CD14-positive monocyte (primary cell): ENCODE measurements around the gene ITFG2. TPM values are rescaled to one million over a fixed set of nuclear protein-coding genes. Genes with fewer than 3 reads are reported as not detected.

Experiments used
- DNase-seq, 3 donors: peaks; one replicate each; pipeline ENCODE4 v3.0.0-alpha.2; 2011 to 2022
- H2AFZ ChIP-seq: 2 replicates; pipeline ENCODE4 v1.6.0; 2012; ENCODE audit warnings: mild to moderate bottlenecking, low read depth, low read length, inconsistent platforms; ENCODE audit not compliant: insufficient read depth, poor library complexity, severe bottlenecking
- H3K27ac ChIP-seq, 2 donors: 1 replicate in 1 of 2; 2 replicates in 1 of 2; pipeline ENCODE4 v1.5.1; 2012 to 2013; ENCODE audit warnings: low read length in 2 of 2, control low read depth in 1 of 2, inconsistent platforms in 1 of 2, low read depth in 1 of 2, mild to moderate bottlenecking in 1 of 2
- H3K27me3 ChIP-seq, 2 donors: one replicate each; pipeline versions ENCODE4 v1.6.0 to v1.6.1; 2011 to 2013; ENCODE audit warnings: low read length in 2 of 2; ENCODE audit not compliant: control insufficient read depth in 2 of 2, insufficient read depth in 2 of 2
- H3K36me3 ChIP-seq, 2 donors: replicated peaks in 1 of 2; 1 replicate in 1 of 2; 2 replicates in 1 of 2; pipeline versions ENCODE4 v1.5.1 to v1.6.1; 2012 to 2013; ENCODE audit warnings: low read length in 2 of 2, control low read depth in 1 of 2, inconsistent platforms in 1 of 2, mild to moderate bottlenecking in 1 of 2; ENCODE audit not compliant: insufficient read depth in 2 of 2, control insufficient read depth in 1 of 2
- H3K4me1 ChIP-seq, 2 donors: 1 replicate in 1 of 2; 2 replicates in 1 of 2; pipeline versions ENCODE4 v1.5.1 to v1.6.1; 2012 to 2013; ENCODE audit warnings: low read length in 2 of 2, control low read depth in 1 of 2, inconsistent platforms in 1 of 2, mild to moderate bottlenecking in 1 of 2, moderate library complexity in 1 of 2; ENCODE audit not compliant: insufficient read depth in 2 of 2, control insufficient read depth in 1 of 2
- H3K4me2 ChIP-seq: replicated peaks from 2 replicates; pipeline ENCODE3; 2012; ENCODE audit warnings: low read length, moderate library complexity, mild to moderate bottlenecking; ENCODE audit not compliant: poor library complexity, severe bottlenecking; ENCODE audit errors: extremely low read depth
- H3K4me3 ChIP-seq, 3 experiments: fragments of 200-600 bp in 1 of 3; sonication (generic) in 1 of 3; replicated peaks in 1 of 3; 1 replicate in 2 of 3; 2 replicates in 1 of 3; pipeline ENCODE4 v1.5.1; 2011 to 2013; ENCODE audit warnings: low read length in 3 of 3, mild to moderate bottlenecking in 3 of 3, control low read depth in 2 of 3, low read depth in 2 of 3, inconsistent platforms in 1 of 3, moderate library complexity in 1 of 3
- H3K79me2 ChIP-seq: 2 replicates; pipeline ENCODE4 v1.6.0; 2012; ENCODE audit warnings: mild to moderate bottlenecking, control low read depth, inconsistent platforms, low read length, moderate library complexity; ENCODE audit not compliant: insufficient read depth
- H3K9ac ChIP-seq: 2 replicates; pipeline ENCODE4 v1.6.0; 2017; ENCODE audit warnings: low read length, mild to moderate bottlenecking; ENCODE audit not compliant: insufficient read depth, poor library complexity, severe bottlenecking
- H3K9me3 ChIP-seq, 2 donors: replicated peaks in 1 of 2; 1 replicate in 1 of 2; 2 replicates in 1 of 2; pipeline versions ENCODE4 v1.5.1 to v1.6.1; 2012 to 2013; ENCODE audit warnings: low read length in 2 of 2, control low read depth in 1 of 2; ENCODE audit not compliant: control insufficient read depth in 1 of 2, insufficient read depth in 1 of 2
- H4K20me1 ChIP-seq: 2 replicates; pipeline ENCODE4 v1.6.0; 2012; ENCODE audit warnings: mild to moderate bottlenecking, low read length, control low read depth, moderate library complexity; ENCODE audit not compliant: insufficient read depth
- H3K27ac Mint-ChIP-seq, 7 donors: one replicate each; pipeline ENCODE4 v1.8.0; 2020; ENCODE audit warnings: mild to moderate bottlenecking in 7 of 7, mixed read lengths in 7 of 7, moderate library complexity in 6 of 7, inconsistent platforms in 2 of 7
- H3K27me3 Mint-ChIP-seq, 3 donors: one replicate each; pipeline ENCODE4 v1.8.0; 2021 to 2022; ENCODE audit warnings: low read depth in 3 of 3, mild to moderate bottlenecking in 3 of 3, mixed read lengths in 3 of 3, moderate library complexity in 3 of 3, inconsistent platforms in 1 of 3
- H3K36me3 Mint-ChIP-seq, 2 donors: one replicate each; pipeline ENCODE4 v1.8.0; 2020; ENCODE audit warnings: mixed read lengths in 2 of 2, inconsistent platforms in 1 of 2, mild to moderate bottlenecking in 1 of 2
- H3K4me1 Mint-ChIP-seq: one replicate; pipeline ENCODE4 v1.8.0; 2020; ENCODE audit warnings: mild to moderate bottlenecking, mixed read lengths
- H3K4me3 Mint-ChIP-seq, 2 donors: one replicate each; pipeline ENCODE4 v1.8.0; 2020; ENCODE audit warnings: mild to moderate bottlenecking in 2 of 2, mixed read lengths in 2 of 2, moderate library complexity in 1 of 2
- H3K9me3 Mint-ChIP-seq, 7 donors: one replicate each; pipeline ENCODE4 v1.8.0; 2020 to 2022; ENCODE audit warnings: mixed read lengths in 7 of 7, mild to moderate bottlenecking in 6 of 7, moderate library complexity in 6 of 7, inconsistent platforms in 2 of 7
- WGBS: methylation state at CpG from one replicate; pipeline ENCODE4 v1.1.5; 2013; ENCODE audit warnings: missing lambda C conversion rate; ENCODE audit not compliant: insufficient coverage; 5-methylcytosine and 5-hydroxymethylcytosine counted together
- intact Hi-C, 2 donors: fragments of 100-400 bp; cut with micrococcal nuclease; formaldehyde crosslinking; loops; one replicate each; pipeline versions ENCODE4 v1.15.0 to v1.15.1; 2023
- polyA plus RNA-seq, 3 donors: library from polyadenylated mRNA; depleted of rRNA in 1 of 3; unstranded in 2 of 3; stranded (reverse) in 1 of 3; fragments of 300-500 nt in 2 of 3; fragments of >200 nt in 1 of 3; fragmentation: Illumina TruSeq in 2 of 3; gene quantifications; 1 replicate in 2 of 3; 2 replicates in 1 of 3; pipeline ENCODE4 v1.2.3, GENCODE V29; 2012 to 2021
- TF ChIP-seq, protein P1 (sequence below): fragments of 200-600 bp; IDR thresholded peaks from one replicate; pipeline ENCODE4 v1.8.0; 2022; ENCODE audit warnings: antibody characterized with exemption, mild to moderate bottlenecking

ITFG2 gene
- polyA plus RNA-seq, 3 donors = 19.1 to 51.2 (median 24.0) TPM

DNA sequence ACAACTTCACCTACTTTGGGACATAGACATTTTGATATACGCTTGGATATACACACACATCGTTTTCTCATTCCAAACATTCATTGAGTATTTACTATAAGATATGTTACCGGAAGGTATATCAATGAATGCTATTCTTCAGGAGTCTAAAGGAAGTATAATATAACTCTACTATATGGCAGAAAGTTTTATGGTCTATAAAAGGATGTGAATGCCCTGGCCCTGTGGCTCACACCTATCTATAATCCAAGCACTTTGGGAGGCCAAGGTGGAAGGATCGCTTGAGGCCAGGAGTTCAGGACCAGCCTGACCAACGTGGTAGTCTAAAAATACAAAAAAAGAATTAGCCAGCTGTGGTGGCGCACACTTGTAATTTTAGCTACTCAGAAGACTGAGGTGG lies 16.8 kb downstream of the ITFG2 start:
- peaks cover under 1 to 1% (median 1%) of the 10 kb centered on the region in 3 donors for H3K27me3 Mint-ChIP-seq
- Histone ChIP-seq H3K9me3 (no peaks in the 10 kb centered on the region), H3K4me1 (no peaks in the 10 kb centered on the region), H3K4me3 (no peak overlapping the region), H3K79me2 (no peaks in the 10 kb centered on the region), H3K4me2 (no peak overlapping the region), H4K20me1 (no peaks in the 10 kb centered on the region), H3K36me3 (peaks cover 46 to 86% of the 10 kb centered on the region in 2 donors), H3K27me3 (no peaks in the 10 kb centered on the region), H3K27ac (no peak overlapping the region), H2AFZ (no peak overlapping the region), H3K9ac (no peak overlapping the region)
- no peak overlapping the region for H3K4me3 Mint-ChIP-seq
- TF ChIP-seq, protein P1, sequence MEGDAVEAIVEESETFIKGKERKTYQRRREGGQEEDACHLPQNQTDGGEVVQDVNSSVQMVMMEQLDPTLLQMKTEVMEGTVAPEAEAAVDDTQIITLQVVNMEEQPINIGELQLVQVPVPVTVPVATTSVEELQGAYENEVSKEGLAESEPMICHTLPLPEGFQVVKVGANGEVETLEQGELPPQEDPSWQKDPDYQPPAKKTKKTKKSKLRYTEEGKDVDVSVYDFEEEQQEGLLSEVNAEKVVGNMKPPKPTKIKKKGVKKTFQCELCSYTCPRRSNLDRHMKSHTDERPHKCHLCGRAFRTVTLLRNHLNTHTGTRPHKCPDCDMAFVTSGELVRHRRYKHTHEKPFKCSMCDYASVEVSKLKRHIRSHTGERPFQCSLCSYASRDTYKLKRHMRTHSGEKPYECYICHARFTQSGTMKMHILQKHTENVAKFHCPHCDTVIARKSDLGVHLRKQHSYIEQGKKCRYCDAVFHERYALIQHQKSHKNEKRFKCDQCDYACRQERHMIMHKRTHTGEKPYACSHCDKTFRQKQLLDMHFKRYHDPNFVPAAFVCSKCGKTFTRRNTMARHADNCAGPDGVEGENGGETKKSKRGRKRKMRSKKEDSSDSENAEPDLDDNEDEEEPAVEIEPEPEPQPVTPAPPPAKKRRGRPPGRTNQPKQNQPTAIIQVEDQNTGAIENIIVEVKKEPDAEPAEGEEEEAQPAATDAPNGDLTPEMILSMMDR = no peak
- 94% methylated on average over 2 of the region's 6 CpGs for WGBS
- peaks cover 0 to 1% (median 0%) of the 10 kb centered on the region in 7 donors for H3K9me3 Mint-ChIP-seq
- no peak for DNase-seq
- no peaks in the 10 kb centered on the region for H3K4me1 Mint-ChIP-seq
- H3K27ac Mint-ChIP-seq = no peak overlapping the region
- intact Hi-C loops = no loop called here
- H3K36me3 Mint-ChIP-seq = peaks cover 75 to 82% of the 10 kb centered on the region in 2 donors

DNA sequence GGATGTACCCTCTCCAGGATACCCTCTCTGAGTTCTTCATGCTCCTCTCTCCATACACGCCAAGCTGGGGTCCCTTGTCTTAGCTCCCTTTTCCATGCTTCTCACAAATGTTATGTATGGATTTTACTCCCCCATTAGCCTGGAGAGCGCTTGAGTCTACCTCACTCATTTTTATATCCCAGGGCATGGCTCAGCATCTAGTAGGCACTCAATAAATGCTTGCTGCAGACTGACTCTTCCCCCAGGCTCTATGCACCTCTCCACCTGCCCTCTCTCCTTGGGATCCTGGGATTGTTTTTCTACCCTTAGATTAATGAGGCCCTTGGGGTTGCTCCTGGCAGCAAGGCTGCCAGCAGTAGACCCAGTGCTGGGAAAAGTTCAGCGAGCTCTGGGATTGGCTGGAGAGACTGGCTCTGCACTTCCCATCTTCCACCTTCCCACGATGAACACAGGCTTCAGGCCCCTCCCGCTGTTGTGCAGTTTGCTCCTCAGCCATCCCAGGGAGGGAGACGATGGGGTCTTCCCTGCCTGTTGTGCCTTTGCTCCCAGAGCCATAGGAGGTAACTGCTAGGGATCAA lies 20.2 kb downstream of the ITFG2 start:
- H3K36me3 ChIP-seq = peaks cover 12 to 52% of the 10 kb centered on the region in 2 donors
- H3K36me3 Mint-ChIP-seq = peaks cover 44 to 52% of the 10 kb centered on the region in 2 donors
- H3K9ac ChIP-seq = no peak overlapping the region
- H2AFZ ChIP-seq = no peak overlapping the region
- H3K9me3 ChIP-seq = no peaks in the 10 kb centered on the region
- H3K4me1 ChIP-seq = no peaks in the 10 kb centered on the region
- TF ChIP-seq, protein P1 = no peak
- H3K27ac Mint-ChIP-seq = peak overlapping the region in 1 of 7 donors; percentile 4
- no peak for DNase-seq
- no peaks in the 10 kb centered on the region for H4K20me1 ChIP-seq
- no peaks in the 10 kb centered on the region for H3K79me2 ChIP-seq
- H3K4me3 Mint-ChIP-seq = no peak overlapping the region
- intact Hi-C loops = no loop called here
- peaks cover 0 to 1% (median 0%) of the 10 kb centered on the region in 7 donors for H3K9me3 Mint-ChIP-seq
- WGBS = 96% methylated on average over 4 of the region's 6 CpGs
- peaks cover 1 to 9% (median 4%) of the 10 kb centered on the region in 3 donors for H3K27me3 Mint-ChIP-seq
- H3K4me1 Mint-ChIP-seq = peaks cover 10% of the 10 kb centered on the region
- no peak overlapping the region for H3K4me2 ChIP-seq
- H3K27me3 ChIP-seq = peaks cover 0 to 4% of the 10 kb centered on the region in 2 donors
- H3K4me3 ChIP-seq = no peak overlapping the region
- H3K27ac ChIP-seq = no peak overlapping the region
